Hematopoietic multipotent progenitor cell (in vitro differentiated cells): ENCODE measurements around the gene IRS1. TPM values are rescaled to one million over a fixed set of nuclear protein-coding genes. Genes with fewer than 3 reads are reported as not detected.
A peak's percentile ranks its signal among the peaks of the same experiment; 100 is the strongest.

Experiments used
- DNase-seq, 3 donors: peaks; one replicate each; pipeline ENCODE4 v3.0.0-alpha.2; 2011 to 2015; ENCODE audit warnings: low read depth in 2 of 3, low spot score in 2 of 3
- total RNA-seq: library from RNA; depleted of rRNA; stranded (reverse); fragments of >200 nt; gene quantifications from one replicate; pipeline ENCODE4 v1.2.3, GENCODE V29; 2012

The IRS1 gene
- total RNA-seq, 1 donor: under 0.01 TPM

DNA sequence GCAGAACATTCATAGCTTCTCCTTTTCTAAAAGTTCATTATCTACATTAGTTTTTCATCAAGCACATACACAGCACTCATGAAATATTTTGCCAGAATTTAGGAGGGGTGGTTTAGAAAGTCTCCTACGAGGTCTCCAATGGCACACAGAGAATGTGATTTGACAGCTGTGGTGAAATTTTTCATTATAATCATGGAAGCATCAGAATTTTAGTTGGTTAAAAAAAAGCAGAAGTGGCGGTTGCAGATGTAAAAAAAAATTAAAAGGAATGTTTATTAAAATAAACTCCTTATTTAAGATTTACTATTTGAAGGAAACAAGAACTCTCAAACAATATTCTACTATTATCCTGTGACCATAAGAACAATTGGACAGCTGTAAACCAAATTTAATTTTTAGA is 25.4 kb upstream of the IRS1 start:
- peak in 1 of 3 donors; percentile 30 for DNase-seq

DNA sequence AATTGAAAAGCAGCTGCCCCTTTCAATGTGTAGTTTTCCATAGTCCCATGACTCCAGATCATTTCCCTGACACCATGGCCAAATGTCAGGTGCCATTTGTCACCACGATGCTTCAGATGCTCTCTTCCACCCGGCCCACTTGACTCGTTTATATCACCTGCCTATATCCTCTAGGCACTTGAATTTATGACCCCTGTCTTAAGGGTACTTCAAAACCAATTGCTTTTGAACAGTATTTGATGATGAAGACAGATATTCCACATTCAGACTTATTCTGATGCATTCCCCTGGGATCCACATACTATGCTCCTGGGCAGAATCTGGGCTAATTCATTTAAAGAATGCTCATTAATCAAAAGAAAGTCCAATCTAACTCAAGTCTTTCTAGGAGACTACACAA is 19.3 kb upstream of the IRS1 start:
- no peak for DNase-seq

DNA sequence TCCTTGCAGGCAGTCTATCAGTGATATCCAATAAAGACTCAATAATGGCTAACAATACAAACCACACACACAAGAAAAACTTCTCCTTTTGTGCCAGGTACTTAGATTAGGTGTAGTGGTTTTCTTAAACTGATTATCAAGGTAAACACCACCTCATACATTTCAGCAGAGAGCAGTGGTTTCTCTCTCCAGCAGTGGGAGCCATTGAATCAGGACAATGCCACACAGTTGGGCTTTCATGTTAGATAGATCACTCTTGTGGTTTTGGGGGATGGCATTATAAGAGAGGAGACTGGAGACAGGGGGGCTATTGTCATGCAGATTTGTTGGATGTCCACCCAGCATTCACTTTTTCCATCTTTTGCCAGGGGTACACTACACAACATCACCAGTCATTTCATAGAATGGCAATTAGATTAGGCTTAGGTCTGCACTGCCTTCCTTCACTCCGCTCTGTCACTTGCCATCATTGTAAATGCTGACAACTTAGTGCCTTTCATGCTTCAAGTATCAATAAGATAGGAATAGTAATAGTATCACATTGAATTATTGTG is 13.6 kb upstream of the IRS1 start:
- no peak for DNase-seq

DNA sequence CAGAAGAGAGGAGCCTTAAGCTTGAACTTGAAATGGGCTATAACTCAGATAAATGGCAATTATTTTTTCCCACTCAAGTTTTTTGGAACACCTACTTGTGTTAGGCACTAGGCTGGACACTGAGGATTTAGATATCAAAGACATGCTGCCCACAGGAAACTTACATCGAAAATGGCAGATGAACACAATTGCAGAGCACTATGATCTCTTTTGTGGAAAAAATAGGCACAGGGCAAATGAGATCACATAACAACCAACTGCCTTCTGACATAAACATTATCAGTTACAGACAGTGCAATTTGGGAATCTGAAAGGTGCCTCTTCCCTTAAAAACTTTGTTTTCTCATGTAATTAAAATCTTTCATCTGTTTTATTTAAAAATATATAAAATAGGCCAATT is 3.8 kb upstream of the IRS1 start:
- DNase-seq: no peak

DNA sequence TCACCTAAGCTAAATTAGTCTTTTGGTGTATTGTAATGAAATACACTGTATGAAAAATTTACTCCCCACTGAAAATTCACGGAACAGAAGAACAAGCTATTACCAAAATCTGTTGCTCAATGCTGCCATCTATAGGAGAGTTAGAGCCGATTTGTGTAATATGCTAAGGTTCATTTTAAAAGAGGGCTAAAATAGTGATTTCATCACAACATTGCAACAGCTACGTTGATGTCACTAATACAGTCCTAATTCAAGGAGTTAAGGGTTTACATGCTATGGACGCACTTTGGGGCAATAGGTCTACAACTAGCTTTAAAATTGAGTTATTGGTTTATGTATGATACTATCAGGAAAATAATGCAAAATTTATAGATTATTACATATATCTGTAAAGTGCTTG is 3.0 kb upstream of the IRS1 start:
- peak in 2 of 3 donors; percentile 67 to 87 for DNase-seq

DNA sequence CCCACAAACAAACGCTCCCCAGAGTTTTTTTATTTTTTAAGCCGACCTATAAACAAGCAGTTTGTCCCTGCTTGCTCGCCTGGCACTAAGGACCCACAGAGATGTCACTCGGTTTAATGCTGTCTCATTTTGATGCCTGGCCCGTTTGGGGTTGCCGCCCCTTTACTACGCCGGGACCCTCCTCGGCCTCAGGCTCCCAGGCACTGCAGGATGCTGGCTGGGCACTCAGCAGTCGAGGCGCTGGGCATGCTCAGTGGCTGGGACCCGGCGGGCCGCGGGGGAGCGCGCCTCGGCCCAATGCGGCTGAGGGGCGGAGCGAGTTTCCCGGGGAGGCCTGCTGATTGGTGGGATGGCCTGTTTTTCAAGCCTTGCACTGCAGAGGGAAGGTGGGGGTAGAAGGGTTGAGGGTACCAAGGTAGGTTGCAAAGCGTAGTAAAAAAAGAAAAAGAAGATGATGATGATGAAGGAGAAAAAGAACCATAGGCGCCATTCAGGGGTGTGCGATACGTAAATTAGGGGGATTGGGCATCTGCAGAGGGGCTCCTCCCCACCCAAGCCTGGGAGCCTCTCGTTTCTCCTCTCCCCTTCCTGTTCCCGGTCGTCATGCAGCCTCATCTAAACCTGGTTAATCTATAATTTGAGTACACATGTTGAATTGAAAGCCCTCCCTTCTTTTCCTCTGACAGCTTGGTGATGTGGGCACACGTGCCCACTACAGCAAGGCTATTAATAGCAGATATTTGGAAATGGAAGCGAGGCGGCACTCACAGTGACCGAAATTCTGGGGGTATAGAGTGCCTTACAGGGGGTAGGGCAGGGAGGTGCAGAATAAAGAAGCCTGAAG is 1.5 kb upstream of the IRS1 start:
- peak in 1 of 3 donors; percentile 38 for DNase-seq

DNA sequence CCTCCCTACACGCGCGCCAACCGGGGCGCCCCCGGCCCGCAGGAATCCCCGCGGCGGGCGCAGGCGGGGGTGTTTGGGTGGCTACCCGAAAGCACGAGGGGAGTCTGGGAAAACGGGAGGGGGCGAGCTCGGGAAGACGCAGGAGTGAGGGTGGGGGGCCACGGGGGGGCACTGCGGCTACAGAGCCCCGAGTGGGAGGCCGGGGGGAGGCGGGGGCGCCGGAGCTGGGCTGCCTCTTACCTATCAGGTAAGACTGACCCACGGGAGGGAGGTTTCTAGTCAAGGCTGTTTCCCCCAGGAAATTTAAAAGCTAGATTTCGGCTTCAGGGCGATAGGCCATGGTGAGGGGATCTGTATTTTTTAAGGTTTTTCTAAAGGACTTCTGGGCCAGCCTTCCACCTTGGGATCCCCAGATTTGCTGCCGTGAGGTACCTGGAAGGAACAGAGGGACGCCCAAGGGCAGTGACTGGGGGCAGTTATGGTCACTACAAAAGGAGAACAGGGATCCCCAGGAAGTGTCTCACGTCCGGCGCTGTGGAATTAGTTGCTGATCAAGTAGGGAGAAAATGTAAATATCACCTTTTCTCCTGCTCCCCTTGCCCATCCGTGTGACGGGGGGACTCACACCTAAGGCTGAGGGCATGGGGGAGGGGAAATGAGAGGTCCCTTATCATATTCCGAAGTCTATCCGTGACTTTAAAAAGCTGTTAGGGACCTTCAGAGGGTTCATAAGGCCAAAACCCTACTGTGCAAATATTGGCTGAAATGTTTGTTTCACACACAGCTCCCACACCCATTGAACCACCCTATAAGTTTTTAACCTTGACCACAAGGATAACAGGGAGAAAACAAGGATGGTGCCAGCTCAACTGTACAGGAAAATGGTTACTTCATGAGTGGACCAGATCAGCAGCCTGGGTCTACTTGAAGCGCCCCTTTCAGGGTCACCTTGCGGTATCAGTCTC is 638 bp upstream of the IRS1 start:
- no peak for DNase-seq

DNA sequence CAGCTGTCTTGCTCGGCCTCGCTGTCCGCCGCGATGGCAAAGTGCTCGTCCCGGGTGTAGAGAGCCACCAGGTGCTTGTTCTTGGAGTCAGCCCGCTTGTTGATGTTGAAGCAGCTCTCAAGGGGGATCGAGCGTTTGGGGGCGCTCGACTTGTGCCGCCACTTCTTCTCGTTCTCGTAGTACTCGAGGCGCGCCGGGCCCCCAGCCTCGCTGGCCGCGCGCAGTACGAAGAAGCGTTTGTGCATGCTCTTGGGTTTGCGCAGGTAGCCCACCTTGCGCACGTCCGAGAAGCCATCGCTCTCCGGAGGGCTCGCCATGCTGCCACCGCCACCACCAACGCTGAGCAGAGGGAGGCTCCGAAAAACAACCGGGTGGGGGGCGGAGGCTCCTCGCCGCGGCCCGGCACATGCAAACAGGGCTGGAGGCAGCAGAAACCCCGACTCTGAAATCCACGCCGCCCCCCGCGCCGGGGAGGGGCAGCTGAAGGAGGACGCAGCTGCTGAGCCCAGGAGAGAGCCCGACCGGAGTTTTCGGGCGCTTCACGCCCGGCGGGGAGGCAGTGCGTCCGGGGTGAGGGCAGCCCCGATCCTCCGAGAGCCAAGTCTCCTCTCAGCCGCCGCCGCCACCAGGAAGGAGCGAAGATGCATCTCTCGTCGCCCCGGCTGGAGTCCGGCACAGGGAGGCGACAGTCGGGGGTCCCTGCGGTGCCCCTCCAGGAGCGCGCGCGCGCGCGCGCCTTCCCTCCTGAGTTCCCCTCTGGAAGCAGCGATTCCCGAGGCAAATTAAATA is 1.0 kb downstream of the IRS1 start:
- peak in 1 of 3 donors; percentile 49 for DNase-seq

DNA sequence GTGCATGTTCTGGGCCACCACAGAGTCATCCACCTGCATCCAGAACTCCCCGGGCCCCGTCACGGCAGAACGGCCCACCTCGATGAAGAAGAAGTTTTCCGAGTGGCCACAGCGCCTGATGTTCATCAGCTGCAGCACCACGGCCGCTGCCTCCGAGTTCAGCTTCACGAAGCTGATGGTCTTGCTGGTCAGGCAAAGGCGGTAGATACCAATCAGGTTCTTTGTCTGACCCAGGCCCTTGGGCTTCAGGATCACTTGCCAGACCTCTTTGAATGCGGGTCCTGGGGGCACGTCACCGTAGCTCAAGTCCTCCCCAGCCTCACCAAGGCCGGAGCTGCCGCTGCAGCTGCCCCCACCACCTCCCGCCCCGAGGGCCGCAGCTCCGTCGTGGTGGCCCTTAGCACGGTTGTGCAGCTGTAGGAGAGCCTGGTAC is 1.6 kb downstream of the IRS1 start:
- DNase-seq: no peak

DNA sequence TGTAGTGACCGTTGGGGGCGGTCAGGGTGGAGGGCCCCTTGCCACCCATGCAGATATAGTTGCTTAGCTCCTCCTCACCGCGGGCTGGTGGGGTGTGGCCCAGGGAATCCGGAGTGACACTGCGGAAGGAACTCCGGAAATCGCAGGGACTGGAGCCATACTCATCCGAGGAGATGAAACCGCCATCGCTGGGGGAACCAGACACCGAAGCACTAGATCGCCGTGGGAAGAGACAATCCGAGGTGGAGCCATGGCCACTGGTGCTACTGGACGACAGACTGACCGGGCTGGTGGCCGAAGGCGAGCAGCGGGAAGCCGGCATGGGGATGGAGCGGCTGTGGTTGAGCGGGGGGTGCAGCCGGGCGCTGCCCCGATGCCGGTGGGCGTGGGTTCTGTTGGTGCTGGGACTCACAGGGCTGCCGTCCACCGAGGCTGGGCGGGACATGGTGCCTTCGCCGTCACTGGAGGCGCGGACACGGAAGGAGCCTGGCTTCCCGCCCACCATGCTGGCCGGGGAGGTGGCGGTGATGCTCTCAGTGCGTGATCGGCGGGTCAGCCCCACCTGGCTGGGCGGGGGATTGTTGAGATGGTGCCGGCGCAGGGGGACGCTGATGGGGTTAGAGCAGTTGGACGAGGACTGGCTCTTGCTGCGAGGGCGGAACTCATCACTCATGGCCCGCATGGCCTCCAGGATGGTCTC is 2.2 kb downstream of the IRS1 start:
- no peak for DNase-seq

DNA sequence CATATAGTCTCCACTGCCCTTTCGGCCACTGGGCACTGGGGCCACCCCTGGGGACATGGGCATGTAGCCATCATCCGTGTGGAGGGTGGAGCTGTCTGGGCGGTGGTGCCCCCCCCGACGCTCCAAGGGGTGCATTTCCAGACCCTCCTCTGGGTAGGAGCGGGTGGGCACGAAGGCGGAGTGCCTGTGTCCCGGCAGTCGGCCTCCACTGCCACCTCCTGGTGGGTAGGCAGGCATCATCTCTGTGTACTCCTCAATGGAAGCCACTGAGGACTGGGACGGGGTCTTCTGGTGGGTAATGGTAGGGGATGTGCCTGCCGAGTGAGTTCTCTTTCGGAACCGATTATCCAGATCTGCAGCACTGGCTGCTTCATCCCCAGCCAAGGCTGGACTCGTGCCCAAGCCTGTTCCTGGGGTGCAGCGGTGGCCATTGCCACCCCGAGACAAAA is 2.8 kb downstream of the IRS1 start:
- DNase-seq: peak in 1 of 3 donors; percentile 44

DNA sequence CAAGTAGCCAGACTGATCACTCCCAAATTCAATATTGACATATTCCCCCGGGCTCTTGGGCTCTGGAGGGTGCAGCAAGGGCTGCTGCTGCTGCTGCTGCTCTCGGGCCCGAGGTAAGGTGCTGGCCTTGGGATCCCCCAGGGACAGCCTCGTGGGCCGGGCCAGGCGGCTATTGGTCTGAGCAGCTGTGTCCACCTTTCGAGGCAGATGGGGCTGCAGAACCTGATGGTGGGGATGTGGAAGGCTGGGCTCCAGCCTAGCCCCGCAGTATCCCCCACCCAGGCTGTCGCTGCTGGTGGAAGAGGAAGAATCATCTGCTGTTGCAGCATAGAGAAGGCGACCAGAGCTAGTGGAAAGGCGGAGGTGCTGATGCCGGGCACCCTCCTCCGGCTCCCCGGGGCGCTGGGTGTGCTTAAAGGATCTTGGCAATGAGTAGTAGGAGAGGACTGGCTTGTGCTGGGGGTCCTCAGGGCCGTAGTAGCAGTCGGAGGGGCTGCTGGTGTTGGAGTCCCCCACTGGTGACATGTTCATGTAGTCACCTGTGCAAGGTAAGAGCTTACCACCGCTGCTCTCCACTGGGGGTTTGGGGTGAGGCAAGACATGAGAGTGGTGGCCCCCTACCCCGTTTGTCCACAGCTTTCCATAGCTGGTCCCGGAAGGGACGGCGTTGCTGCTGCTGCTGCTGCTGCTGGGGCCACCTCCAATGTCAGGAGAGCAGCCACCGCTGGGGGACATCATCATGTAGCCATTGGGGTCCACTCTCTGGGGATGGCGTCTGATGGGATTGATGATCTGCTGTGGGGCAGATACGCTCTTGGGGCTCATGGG is 3.4 kb downstream of the IRS1 start:
- no peak for DNase-seq

DNA sequence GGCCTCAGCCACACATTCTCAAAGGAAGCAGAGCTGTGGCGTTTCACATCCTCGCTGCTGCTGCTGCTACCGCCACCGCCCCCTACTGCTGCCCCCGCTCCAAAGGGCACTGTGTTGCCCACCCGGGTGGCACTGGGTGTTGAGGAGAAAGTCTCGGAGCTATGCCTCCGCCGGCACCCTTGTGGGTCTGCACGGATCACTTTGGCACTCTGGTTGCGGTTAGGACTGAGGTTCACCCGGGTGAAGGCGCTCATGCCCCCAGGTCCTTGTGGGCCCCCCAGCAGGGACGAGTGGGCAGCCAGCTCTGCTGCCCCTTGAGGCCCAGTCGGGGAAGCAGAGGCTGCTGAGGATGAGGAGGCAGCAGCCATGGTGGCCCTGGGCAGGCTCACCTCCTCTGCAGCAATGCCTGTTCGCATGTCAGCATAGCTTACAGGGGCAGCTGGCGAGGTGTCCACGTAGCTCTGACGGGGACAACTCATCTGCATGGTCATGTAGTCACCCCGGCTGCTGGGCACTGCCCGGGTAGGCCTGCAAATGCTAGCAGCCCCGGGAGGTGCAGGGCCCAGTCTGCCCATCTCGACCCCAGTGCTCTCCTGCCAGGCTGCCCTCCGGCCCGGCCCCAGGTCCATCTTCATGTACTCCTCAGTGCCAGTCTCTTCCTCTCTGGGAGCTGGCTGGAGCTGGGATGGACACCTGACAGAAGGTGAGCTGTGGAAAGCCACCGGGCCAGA is 4.2 kb downstream of the IRS1 start:
- DNase-seq: no peak

DNA sequence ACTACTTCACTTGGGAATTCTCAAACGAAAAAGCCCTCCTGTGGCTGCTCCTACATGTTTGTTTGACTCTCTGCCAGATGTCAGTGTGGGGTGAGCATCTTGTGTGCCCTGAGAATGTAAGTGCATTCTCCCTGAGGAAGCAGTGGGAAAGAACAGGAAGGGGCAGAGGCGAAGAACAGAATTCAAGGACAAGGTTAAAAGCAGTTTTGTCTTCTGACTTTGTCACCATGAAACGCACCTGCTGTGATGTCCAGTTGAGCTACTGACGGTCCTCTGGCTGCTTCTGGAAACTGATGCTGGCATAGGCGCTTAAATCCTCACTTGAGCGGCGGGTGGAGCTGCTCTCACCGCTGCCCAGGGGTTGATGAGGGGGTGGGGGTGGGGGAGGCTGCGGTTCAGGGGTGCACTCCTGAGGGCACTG is 4.9 kb downstream of the IRS1 start:
- no peak for DNase-seq

DNA sequence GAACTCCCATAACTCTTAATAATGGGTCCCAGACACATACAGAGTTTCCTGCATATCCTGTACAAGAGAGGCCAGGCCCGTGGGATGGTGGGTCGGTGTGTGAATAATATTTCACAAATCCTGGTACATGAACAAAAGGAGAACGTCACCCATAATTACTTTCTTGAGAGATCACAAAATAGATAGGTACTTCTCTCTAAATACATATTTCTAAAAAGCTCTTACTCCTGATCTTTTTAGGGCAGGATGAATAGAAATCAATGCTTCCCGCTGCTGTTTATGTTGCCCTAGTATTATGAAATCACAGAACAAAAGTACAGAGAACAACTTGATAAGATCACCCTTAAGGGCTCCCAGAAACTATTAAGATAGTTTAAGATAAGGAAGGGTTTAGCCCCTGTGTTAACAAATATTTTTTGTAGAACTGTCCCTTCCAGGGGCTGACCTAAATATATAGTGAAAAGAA is 5.4 kb downstream of the IRS1 start:
- DNase-seq: no peak

DNA sequence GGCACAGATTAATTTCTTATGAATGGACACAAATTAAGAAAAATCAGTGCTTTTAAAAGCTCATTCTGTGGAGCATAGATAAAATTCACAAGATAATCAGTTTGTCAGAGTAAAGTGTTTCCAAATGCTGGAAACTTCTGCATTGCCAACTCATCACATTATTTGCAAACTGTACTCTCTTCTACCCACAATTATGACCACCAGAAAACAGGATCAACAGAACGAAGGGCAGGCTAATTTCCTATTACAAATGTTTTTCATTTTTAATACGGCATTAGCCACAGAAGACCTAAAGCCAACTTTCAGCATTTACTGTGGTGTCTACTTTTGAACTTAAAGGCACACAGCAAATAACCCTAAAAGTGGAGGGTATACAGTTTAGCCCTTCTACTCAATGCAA is 6.0 kb downstream of the IRS1 start:
- no peak for DNase-seq

DNA sequence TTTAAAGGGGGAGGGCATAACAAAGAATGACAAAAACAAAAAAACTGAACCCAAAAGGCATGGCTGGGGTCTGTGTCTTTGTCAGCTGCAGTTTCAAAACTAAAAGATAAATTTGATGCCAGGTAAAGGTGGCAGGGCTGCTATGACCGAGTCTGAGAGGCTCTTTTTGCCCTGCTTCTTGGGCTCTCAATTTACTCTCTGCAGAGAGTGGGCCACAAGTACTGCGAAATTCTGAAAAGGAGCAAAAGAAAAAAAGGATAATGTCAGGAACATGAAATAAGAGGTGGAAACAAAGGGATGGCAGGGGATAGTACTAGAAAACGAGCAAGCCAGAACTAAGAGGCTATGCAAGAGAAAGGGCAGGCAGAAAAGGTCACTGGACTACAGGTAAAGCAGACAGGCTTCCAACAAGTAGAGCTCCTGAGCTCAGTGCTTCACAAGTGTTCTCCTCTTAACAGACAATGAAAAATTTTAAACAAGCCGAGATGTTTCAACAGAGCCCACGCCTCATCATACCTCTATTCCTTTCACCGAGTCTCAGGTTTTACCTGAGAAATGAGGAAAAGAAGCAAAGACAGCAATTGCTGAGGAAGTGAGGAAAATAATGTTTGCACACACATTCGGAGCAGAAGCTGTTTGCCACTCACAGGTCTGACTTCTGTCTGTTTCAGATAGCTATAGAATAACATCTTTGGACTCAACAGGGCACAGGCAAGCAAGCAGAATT is 7.3 kb downstream of the IRS1 start:
- no peak for DNase-seq
